HCT116 (cell line): ENCODE results near the gene KRT26. TPM values are rescaled to one million over a fixed set of nuclear protein-coding genes. Genes with fewer than 3 reads are reported as not detected.

ENCODE experiments used
- ATAC-seq: fragments of 200-7000 bp; cut with Tn5 transposase; 2 replicates; pipeline ENCODE4 v1.9.1; 2020; ENCODE audit warnings: mild to moderate bottlenecking, moderate library complexity
- BruUV-seq: library from RNA; stranded (reverse); fragments of 400-500 nt; replicated peaks from 2 replicates; lab custom pipeline; 2021; lab: Mats Ljungman, UMichigan
- CTCF ChIA-PET: fragments of 300-600 bp; sonication (Branson Sonifier 250); formaldehyde crosslinking; loops from one replicate; lab custom pipeline; 2021; ENCODE audit warnings: antibody characterized with exemption; lab: Charles Lee
- POLR2A ChIA-PET: fragments of 300-600, 350-600 bp; sonication (Branson Sonifier 250); formaldehyde crosslinking; loops from one replicate; lab custom pipeline; 2021; ENCODE audit warnings: antibody characterized with exemption; lab: Charles Lee
- RAD21 ChIA-PET, 2 experiments: fragments of 300-600 bp; sonication (Branson Sonifier 250); formaldehyde crosslinking; loops; one replicate each; lab custom pipeline; 2023; ENCODE audit warnings: low total read pairs in 2 of 2; ENCODE audit not compliant: uncharacterized antibody in 2 of 2, unreplicated experiment in 2 of 2, low non-redundant PET in 1 of 2; lab: Charles Lee
- DNase-seq: peaks from one replicate; pipeline ENCODE4 v3.0.0-alpha.2; 2010; ENCODE audit warnings: low read depth, low spot score
- H2AFZ ChIP-seq: fragments of 200-600 bp; shearing (Covaris generic), sonication (generic); 2 replicates; pipeline ENCODE4 v1.6.1; 2017; ENCODE audit warnings: low read depth, mixed run types, mixed read lengths, antibody characterized with exemption, low read length; ENCODE audit not compliant: poor library complexity, severe bottlenecking
- H3K27ac ChIP-seq: 2 replicates; pipeline ENCODE4 v1.5.1; 2012; ENCODE audit warnings: low read depth, low read length
- H3K27me3 ChIP-seq: fragments of 200-600 bp; sonication (generic); 2 replicates; pipeline ENCODE4 v1.6.1; 2016; ENCODE audit warnings: mixed run types, low read length, mixed read lengths; ENCODE audit not compliant: insufficient read depth
- H3K36me3 ChIP-seq, 2 experiments: fragments of 200-500 bp in 1 of 2; fragments of 200-600 bp in 1 of 2; sonication (Bioruptor generic) in 1 of 2; sonication (generic) in 1 of 2; 2 replicates each; pipeline versions ENCODE4 v1.5.1 to v1.6.1; 2014 to 2016; ENCODE audit warnings: low read length in 2 of 2, inconsistent platforms in 1 of 2, mixed read lengths in 1 of 2, mixed run types in 1 of 2; ENCODE audit not compliant: insufficient read depth in 2 of 2, control insufficient read depth in 1 of 2
- H3K4me1 ChIP-seq, 2 experiments: fragments of 200-600 bp in 1 of 2; sonication (generic) in 1 of 2; 2 replicates each; pipeline versions ENCODE4 v1.5.1 to v1.6.1; 2012 to 2017; ENCODE audit warnings: low read length in 2 of 2, inconsistent platforms in 1 of 2, mild to moderate bottlenecking in 1 of 2, mixed read lengths in 1 of 2, mixed run types in 1 of 2, moderate library complexity in 1 of 2; ENCODE audit not compliant: insufficient read depth in 2 of 2, control insufficient read depth in 1 of 2
- H3K4me2 ChIP-seq: fragments of 200-600 bp; sonication (generic); 2 replicates; pipeline ENCODE4 v1.6.1; 2017; ENCODE audit warnings: mixed run types, low read length, mixed read lengths
- H3K4me3 ChIP-seq, 2 experiments: fragments of 200-600 bp in 1 of 2; sonication (generic) in 1 of 2; replicated peaks in 1 of 2; 2 replicates each; pipeline ENCODE4 v1.5.1; 2011 to 2016; ENCODE audit warnings: low read length in 2 of 2, control low read depth in 1 of 2, low read depth in 1 of 2, mild to moderate bottlenecking in 1 of 2, mixed read lengths in 1 of 2, mixed run types in 1 of 2
- H3K79me2 ChIP-seq: fragments of 200-600 bp; sonication (generic); 2 replicates; pipeline ENCODE4 v1.6.1; 2017; ENCODE audit warnings: mild to moderate bottlenecking, mixed run types, low read length, moderate library complexity, mixed read lengths; ENCODE audit not compliant: insufficient read depth
- H3K9ac ChIP-seq: fragments of 200-600 bp; sonication (generic); 2 replicates; pipeline ENCODE4 v1.6.1; 2016; ENCODE audit warnings: low read length, mixed read lengths
- H3K9me2 ChIP-seq: fragments of 200-600 bp; sonication (generic), shearing (Covaris generic); 2 replicates; pipeline ENCODE4 v1.6.1; 2017; ENCODE audit warnings: mixed run types, mild to moderate bottlenecking, moderate library complexity; ENCODE audit not compliant: insufficient read depth
- H3K9me3 ChIP-seq, 2 experiments: fragments of 200-500 bp in 1 of 2; fragments of 200-600 bp in 1 of 2; sonication (Bioruptor generic) in 1 of 2; sonication (generic) in 1 of 2; 2 replicates each; pipeline ENCODE4 v1.6.1; 2014 to 2017; ENCODE audit warnings: low read length in 2 of 2, mixed read lengths in 2 of 2, inconsistent platforms in 1 of 2, low read depth in 1 of 2, mild to moderate bottlenecking in 1 of 2, mixed run types in 1 of 2, moderate library complexity in 1 of 2; ENCODE audit not compliant: control insufficient read depth in 1 of 2, insufficient read depth in 1 of 2
- H4K20me1 ChIP-seq: fragments of 200-600 bp; sonication (generic), shearing (Covaris generic); 2 replicates; pipeline ENCODE4 v1.6.1; 2017; ENCODE audit warnings: mixed run types, mild to moderate bottlenecking, moderate library complexity; ENCODE audit not compliant: insufficient read depth
- CBX3 ChIP-seq: IDR thresholded peaks from 2 replicates; pipeline ENCODE4 v1.6.1; 2012; ENCODE audit warnings: low read depth
- EGR1 ChIP-seq: IDR thresholded peaks from 2 replicates; pipeline ENCODE4 v1.6.1; 2012; ENCODE audit warnings: low read depth
- ELF1 ChIP-seq: IDR thresholded peaks from 2 replicates; pipeline ENCODE4 v1.6.1; 2012; ENCODE audit warnings: low read depth, borderline replicate concordance
- EZH2 ChIP-seq: fragments of 200-600 bp; sonication (generic); IDR thresholded peaks from 2 replicates; pipeline ENCODE4 v1.6.1; 2017; ENCODE audit warnings: antibody characterized with exemption, mixed run types
- POLR2A ChIP-seq: IDR thresholded peaks from 2 replicates; pipeline ENCODE4 v1.7.0; 2011; ENCODE audit warnings: borderline replicate concordance; ENCODE audit not compliant: insufficient read depth, insufficient read length; ENCODE audit errors: extremely low read depth
- SP1 ChIP-seq: IDR thresholded peaks from 2 replicates; pipeline ENCODE4 v1.6.1; 2012; ENCODE audit warnings: low read depth
- SRF ChIP-seq: IDR thresholded peaks from 2 replicates; pipeline ENCODE4 v1.6.1; 2012; ENCODE audit warnings: low read depth
- YY1 ChIP-seq: IDR thresholded peaks from 2 replicates; pipeline ENCODE4 v1.6.1; 2011; ENCODE audit warnings: low read length, low read depth, moderate library complexity, mild to moderate bottlenecking; ENCODE audit not compliant: insufficient replicate concordance; ENCODE audit errors: extremely low read depth
- intact Hi-C: fragments of 100-400 bp; cut with micrococcal nuclease; formaldehyde crosslinking; loops from 2 replicates; pipeline ENCODE4 v1.10.0; 2022
- total RNA-seq: library from RNA; stranded (reverse); gene quantifications from one replicate; pipeline ENCODE4 v1.2.1, GENCODE V29; 2021; ENCODE audit not compliant: unreplicated experiment
- TF ChIP-seq, protein P1 (sequence below): IDR thresholded peaks from 2 replicates; pipeline ENCODE4 v1.6.1; 2012

KRT26 gene
- total RNA-seq, 1 experiment from 2014 or later = not detected

DNA sequence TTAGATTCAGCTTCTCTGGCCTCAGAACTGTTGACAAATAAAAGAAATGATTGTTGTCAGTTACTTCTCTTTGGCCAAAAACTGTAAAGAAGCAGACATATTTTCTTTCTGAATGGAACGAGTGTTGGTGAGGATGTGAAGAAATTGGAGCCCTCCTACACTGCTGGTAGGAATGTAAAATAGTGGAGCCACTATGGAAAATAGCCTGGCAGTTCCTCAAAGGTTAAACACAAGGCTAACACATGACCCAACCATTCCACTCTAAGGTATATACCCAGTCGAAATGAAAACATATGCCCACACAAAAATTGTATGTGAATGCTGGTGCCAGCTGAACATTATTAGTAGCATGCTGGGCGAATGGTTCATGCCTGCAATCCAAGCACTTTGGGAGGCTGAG, 54.2 kb downstream of the KRT26 start:
- ChIA-PET RAD21 (no interaction called here), POLR2A (no interaction called here), CTCF (interaction anchor here (0.9 kb wide), 1 partner anchor 10 kb away, joined by 3 read pairs; no protein-coding TSS in a partner anchor)
- intact Hi-C loops = no loop called here
- DNase-seq = no peak
- H3K9me2 ChIP-seq = no peaks in the 10 kb centered on the region
- no peak for TF ChIP-seq SRF
- no peak for TF ChIP-seq SP1
- no peak for TF ChIP-seq CBX3
- TF ChIP-seq EGR1 = no peak
- no peak for TF ChIP-seq YY1
- no peak for TF ChIP-seq POLR2A
- TF ChIP-seq, protein P1, sequence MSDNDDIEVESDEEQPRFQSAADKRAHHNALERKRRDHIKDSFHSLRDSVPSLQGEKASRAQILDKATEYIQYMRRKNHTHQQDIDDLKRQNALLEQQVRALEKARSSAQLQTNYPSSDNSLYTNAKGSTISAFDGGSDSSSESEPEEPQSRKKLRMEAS = no peak
- TF ChIP-seq ELF1 = no peak
- no peak for TF ChIP-seq EZH2
- H4K20me1 ChIP-seq = no peaks in the 10 kb centered on the region
- no peaks in the 10 kb centered on the region for H3K4me1 ChIP-seq
- no peaks in the 10 kb centered on the region for H3K9me3 ChIP-seq
- no peaks in the 10 kb centered on the region for H3K36me3 ChIP-seq
- no peak for ATAC-seq
- H3K4me3 ChIP-seq = no peak overlapping the region
- H2AFZ ChIP-seq = no peak overlapping the region
- no peak overlapping the region for H3K27ac ChIP-seq
- no peaks in the 10 kb centered on the region for H3K79me2 ChIP-seq
- BruUV-seq = no TSS peak
- H3K4me2 ChIP-seq = no peak overlapping the region
- H3K9ac ChIP-seq = no peak overlapping the region
- H3K27me3 ChIP-seq = no peaks in the 10 kb centered on the region

Other genes with a start within 250 kb of the KRT26 start
- gene CCR7, start 206.7 kb downstream of the KRT26 start, total RNA-seq = 0.69 TPM
- 136 TPM for gene SMARCE1, start 124.4 kb downstream of the KRT26 start, total RNA-seq
- gene KRT222, start 107.0 kb downstream of the KRT26 start, total RNA-seq = 5.0 TPM
- gene KRT24, start 68.4 kb downstream of the KRT26 start, total RNA-seq = not detected
- not detected for gene KRT25, start 16.9 kb downstream of the KRT26 start, total RNA-seq
- not detected for gene KRT27, start 10.3 kb upstream of the KRT26 start, total RNA-seq
- gene KRT28, start 27.8 kb upstream of the KRT26 start, total RNA-seq = not detected
- gene KRT10, start 50.4 kb upstream of the KRT26 start, total RNA-seq = 62.3 TPM
- gene KRT12, start 95.0 kb upstream of the KRT26 start, total RNA-seq = not detected
- gene KRT20, start 113.0 kb upstream of the KRT26 start, total RNA-seq = 1.5 TPM
- gene KRT23, start 165.4 kb upstream of the KRT26 start, total RNA-seq = 19.0 TPM
- not detected for gene KRT39, start 194.7 kb upstream of the KRT26 start, total RNA-seq
- not detected for gene KRT40, start 212.1 kb upstream of the KRT26 start, total RNA-seq
- gene KRTAP3-3, start 222.0 kb upstream of the KRT26 start, total RNA-seq = not detected
- not detected for gene KRTAP3-2, start 227.7 kb upstream of the KRT26 start, total RNA-seq
- not detected for gene KRTAP3-1, start 236.9 kb upstream of the KRT26 start, total RNA-seq